Measurements from ENCODE around the gene PIRT. TPM values are rescaled to one million over a fixed set of nuclear protein-coding genes. Genes with fewer than 3 reads are reported as not detected.
"Not testable (repeated sequence)": the region's sequence is repeated elsewhere in the genome, so short reads cannot be mapped to it uniquely, and the experiment has no call there.

The PIRT gene
- not detected for total RNA-seq

GRCh38 chr17:10837921-10838320, at the start of gene PIRT:
TSS of gene PIRT (minus strand) at chr17:10838087. CDS start at chr17:10825645, 12,442 bp downstream.
- intact Hi-C loops (cut with DNase I): no loop called here
- ATAC-seq (no peak), DNase-seq (ENCODE audit: low spot score) (no peak)

DNA sequence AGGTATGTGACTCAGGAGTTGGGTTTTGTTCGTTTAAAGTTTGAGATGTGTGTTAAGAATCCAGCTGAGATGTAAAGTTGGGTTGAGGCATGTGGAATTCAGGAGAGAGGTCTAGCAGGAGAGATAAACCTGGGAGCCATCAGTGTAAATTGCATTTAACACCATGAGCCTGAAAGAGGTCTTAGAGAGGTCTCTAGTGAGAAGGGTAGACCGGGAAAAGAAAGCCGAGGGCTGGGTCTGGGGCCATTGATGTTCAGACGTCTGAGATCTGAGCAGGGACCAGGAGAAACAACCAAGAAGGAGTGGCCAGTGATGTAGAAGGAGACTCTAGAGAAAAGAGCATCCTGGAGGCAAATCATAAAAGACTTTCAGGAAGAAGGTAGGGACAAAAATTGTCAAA, 44.1 kb upstream of the PIRT start:
- ATAC-seq: no peak
- intact Hi-C loops (cut with DNase I): no loop called here

GRCh38 chr17:10879190-10879836, 41.4 kb upstream of the PIRT start:
- peak; percentile 61 for ATAC-seq
- no peak for DNase-seq (ENCODE audit: low spot score)
- intact Hi-C loops (cut with DNase I): no loop called here

More for the DNA sequence above, 44.1 kb upstream of the PIRT start:
- DNase-seq (ENCODE audit: low spot score): no peak

DNA sequence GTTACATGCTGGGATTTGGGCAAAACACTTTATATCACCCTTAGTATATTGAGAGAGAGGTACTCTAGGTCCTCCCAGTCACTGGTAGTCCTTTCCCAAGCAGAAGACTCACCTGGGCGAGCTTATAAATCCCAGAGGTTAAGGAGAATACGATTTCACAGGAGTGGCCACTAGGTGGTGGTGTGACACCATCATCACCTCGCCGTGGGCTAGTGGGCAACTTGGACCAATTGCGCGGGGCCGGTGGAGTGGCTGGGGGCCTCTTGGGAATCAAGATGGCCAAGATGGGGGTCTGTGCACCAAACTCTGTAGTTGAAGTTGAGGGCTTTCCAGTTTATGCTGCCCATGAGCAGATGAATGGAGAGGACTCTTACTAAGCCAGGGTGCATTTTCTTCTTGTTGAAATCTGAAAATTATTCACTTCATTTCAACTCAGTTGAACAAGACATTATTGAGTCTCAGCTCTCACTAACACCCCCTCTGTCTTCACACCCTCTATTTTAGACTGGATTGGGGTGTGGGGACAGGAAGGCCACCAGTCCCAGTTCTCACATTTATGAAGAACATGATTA, 38.2 kb upstream of the PIRT start:
- DNase-seq (ENCODE audit: low spot score) (peak; percentile 62), ATAC-seq (peak; percentile 58)
- intact Hi-C loops (cut with DNase I): no loop called here

DNA sequence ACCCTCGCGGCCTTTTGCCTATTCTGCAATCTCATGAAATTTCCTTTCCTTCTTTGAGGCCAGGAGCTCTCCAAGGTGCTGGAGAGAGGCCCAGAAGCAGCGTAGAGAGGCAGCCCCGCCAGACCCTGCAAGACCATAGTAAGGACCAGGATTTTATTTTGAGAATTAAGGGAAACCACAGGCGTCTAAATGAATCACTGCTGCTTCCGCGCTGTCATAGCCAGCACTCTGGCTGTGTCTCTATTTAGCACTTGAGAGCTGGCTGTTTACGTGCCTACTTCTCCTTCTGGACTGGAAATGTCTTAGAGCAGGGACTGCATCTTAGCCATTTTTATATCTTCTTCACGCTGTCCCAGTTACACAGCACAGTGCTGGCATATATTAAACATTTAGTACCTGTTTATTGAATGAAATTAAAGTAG, 37.6 kb upstream of the PIRT start:
- intact Hi-C loops (cut with DNase I): no loop called here

DNA sequence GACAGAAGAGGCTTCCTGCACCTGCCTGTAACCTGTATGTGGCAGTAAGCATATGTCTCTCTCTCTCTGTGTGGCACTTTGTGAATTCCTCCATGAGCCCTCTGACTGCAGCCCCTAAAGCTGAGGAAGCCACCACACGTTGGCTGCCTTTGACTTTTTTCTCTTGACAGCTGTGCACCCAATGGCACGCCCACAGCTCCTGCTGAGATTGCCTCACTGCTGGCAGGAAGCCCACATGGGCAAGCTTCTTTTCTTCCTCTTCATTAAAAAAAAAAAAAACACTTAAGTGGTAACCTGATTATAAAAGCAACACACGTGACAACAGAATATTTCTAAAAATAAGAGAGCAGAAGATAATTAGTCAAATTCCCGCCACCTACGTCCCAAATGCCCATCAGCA, 34.0 kb upstream of the PIRT start:
- intact Hi-C loops (cut with DNase I): no loop called here
- DNase-seq (ENCODE audit: low spot score): no peak
- no peak for ATAC-seq

More for the DNA sequence above, 37.6 kb upstream of the PIRT start:
- DNase-seq (ENCODE audit: low spot score): no peak
- no peak for ATAC-seq

- ATAC-seq (no peak), DNase-seq (ENCODE audit: low spot score) (no peak)
- intact Hi-C loops (cut with DNase I): no loop called here
Observed at GRCh38 chr17:10870336-10871050, 32.6 kb upstream of the PIRT start.

DNA sequence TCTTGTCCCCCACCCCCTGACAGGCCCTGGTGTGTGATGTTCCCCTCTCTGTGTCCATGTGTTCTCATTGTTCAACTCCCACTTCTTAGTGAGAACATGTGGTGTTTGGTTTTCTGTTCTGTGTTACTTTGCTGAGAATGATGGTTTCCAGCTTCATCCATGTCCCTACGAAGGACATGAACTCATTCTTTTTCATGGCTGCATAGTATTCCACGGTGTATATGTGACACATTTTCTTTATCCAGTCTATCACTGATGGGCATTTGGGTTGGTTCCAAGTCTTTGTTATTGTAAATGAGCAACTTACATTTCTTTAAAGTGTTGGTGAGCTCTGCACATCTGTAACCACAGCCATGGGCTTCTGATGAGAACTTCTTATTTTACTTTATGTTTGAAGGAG, 30.9 kb upstream of the PIRT start:
- intact Hi-C loops (cut with DNase I); DNase-seq (ENCODE audit: low spot score); ATAC-seq: not testable (repeated sequence)

- ATAC-seq: no peak
- no peak for DNase-seq (ENCODE audit: low spot score)
- intact Hi-C loops (cut with DNase I): no loop called here
Observed at GRCh38 chr17:10859051-10859450, 21.2 kb upstream of the PIRT start.

GRCh38 chr17:10857976-10858375, 20.1 kb upstream of the PIRT start:
- DNase-seq (ENCODE audit: low spot score): no peak
- no peak for ATAC-seq
- intact Hi-C loops (cut with DNase I): no loop called here

DNA sequence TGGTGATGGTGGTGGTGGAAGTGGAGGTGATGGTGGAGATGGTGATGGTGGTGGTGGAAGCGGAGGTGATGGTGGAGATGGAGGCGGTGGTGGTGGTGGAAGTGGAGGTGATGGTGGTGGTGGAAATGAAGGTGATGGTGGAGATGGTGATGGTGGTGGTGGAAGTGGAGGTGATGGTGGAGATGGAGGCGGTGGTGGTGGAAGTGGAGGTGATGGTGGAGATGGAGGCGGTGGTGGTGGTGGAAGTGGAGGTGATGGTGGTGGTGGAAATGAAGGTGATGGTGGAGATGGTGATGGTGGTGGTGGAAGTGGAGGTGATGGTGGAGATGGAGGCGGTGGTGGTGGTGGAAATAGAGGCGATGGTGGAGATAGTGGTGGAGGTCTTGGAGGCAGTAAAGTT, 8.7 kb upstream of the PIRT start:
- ATAC-seq; DNase-seq (ENCODE audit: low spot score): not testable (repeated sequence)
- intact Hi-C loops (cut with DNase I): loop anchor here (5.0 to 10.0 kb wide), 2 partner anchors 109 to 202 kb away; no protein-coding TSS in a partner anchor

DNA sequence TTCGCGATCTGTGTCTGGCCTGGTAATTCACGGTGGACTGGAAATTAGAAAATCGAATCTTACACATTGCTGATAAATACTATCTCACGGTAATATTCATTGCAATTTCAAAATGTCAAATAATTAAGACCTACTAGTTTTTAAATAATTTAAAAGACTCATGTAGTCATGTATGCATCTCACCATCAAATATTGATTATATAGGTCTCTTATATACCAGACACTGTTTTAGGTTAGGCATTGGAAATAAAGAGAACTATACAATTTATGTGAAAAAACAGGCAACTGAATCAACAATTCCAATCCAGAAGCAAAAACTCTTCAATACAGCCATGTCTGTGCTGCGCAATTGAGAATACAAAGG, 7.5 kb upstream of the PIRT start:
- DNase-seq (ENCODE audit: low spot score) (no peak), ATAC-seq (no peak)
- intact Hi-C loops (cut with DNase I): loop anchor here (5.0 to 10.0 kb wide), 2 partner anchors 108 to 201 kb away; no protein-coding TSS in a partner anchor

GRCh38 chr17:10844621-10845387, 6.9 kb upstream of the PIRT start:
- ATAC-seq (peak; percentile 96), DNase-seq (ENCODE audit: low spot score) (peak; percentile 84)
- intact Hi-C loops (cut with DNase I): loop anchor here (5.0 to 10.0 kb wide), 3 partner anchors 98 to 200 kb away; no protein-coding TSS in a partner anchor

GRCh38 chr17:10843811-10844210, 5.9 kb upstream of the PIRT start:
- DNase-seq (ENCODE audit: low spot score): no peak
- no peak for ATAC-seq
- intact Hi-C loops (cut with DNase I): loop anchor here (5.0 to 10.0 kb wide), 2 partner anchors 97 to 199 kb away; no protein-coding TSS in a partner anchor

GRCh38 chr17:10842658-10843057, 4.8 kb upstream of the PIRT start:
- no peak for ATAC-seq
- no peak for DNase-seq (ENCODE audit: low spot score)
- intact Hi-C loops (cut with DNase I): loop anchor here (5.0 to 10.0 kb wide), 2 partner anchors 95 to 198 kb away; no protein-coding TSS in a partner anchor

GRCh38 chr17:10838682-10839081, 795 bp upstream of the PIRT start:
- no peak for DNase-seq (ENCODE audit: low spot score)
- intact Hi-C loops (cut with DNase I): no loop called here
- ATAC-seq: no peak

- ATAC-seq: no peak
- intact Hi-C loops (cut with DNase I): no loop called here
- DNase-seq (ENCODE audit: low spot score): no peak
Observed at GRCh38 chr17:10836966-10837590, 809 bp downstream of the PIRT start.

DNA sequence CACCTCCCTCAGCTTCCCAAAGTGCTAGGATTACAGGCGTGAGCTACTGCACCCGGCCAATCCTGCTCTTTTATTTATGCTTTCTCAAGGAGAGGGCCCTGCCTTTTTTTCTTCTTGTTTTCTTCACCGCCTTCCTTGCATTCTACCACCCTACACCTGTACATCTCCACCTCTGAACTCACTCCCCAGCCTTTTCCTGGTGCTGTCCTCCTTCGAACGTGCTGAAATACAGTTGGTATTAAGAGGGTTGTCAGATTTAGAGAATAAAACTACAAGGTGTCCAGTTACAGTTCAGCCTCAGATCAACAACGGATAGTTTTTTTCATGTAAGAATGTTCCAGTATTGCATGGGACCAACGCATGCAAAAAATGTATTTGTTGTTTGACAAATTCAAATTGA, 1.7 kb downstream of the PIRT start:
- intact Hi-C loops (cut with DNase I): no loop called here
- ATAC-seq: no peak
- no peak for DNase-seq (ENCODE audit: low spot score)

DNA sequence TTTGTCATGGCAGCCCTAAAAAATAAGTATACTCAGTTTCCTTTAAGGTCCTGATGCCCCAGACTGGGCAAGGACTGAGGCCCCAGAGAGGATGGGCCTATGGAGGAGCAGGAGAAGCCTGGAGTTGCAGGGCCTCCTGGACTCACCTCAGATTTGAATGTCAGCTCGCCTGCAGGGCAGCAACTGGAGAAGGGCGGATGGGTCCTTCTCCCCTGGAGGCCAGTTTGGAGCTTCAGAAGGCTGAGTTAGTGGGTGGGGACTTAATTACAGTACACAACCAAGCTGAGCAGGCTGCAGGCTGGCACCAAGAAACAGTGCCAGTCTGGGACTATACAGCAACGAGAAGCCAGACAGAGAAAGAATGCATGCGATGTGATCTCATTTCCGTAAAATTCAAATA, 6.2 kb downstream of the PIRT start:
- intact Hi-C loops (cut with DNase I): no loop called here

More for the DNA sequence above, 6.2 kb downstream of the PIRT start:
- ATAC-seq (no peak), DNase-seq (ENCODE audit: low spot score) (no peak)
